K562 (cell line): ENCODE data around the gene MIEF2. TPM values are rescaled to one million over a fixed set of nuclear protein-coding genes. Genes with fewer than 3 reads are reported as not detected.

Source experiments
- ATAC-seq: fragments of 200-7000 bp; cut with Tn5 transposase; 3 replicates; pipeline ENCODE4 v1.9.1; 2020; ENCODE audit warnings: moderate library complexity
- BruUV-seq: library from RNA; stranded (reverse); fragments of 400-500 nt; replicated peaks from 2 replicates; lab custom pipeline; 2021; lab: Mats Ljungman, UMichigan
- CTCF ChIA-PET: fragments of 300-600 bp; formaldehyde crosslinking; extraction: SDS; loops from one replicate; lab custom pipeline; 2021; ENCODE audit warnings: low intra/inter-chr PET ratio; lab: Yijun Ruan, JAX
- POLR2A ChIA-PET: fragments of 300-600, 350-650 bp; sonication (Branson Sonifier 250); formaldehyde crosslinking; extraction: SDS; loops from one replicate; lab custom pipeline; 2021; ENCODE audit warnings: antibody characterized with exemption, inconsistent platforms; lab: Yijun Ruan, JAX
- DNase-seq, 4 experiments: peaks; one replicate each; pipeline versions ENCODE4 v3.0.0 to v3.0.0-alpha.2; 2011 to 2018; ENCODE audit warnings: low spot score in 3 of 4, mixed read lengths in 3 of 4; ENCODE audit errors: extremely low read depth in 1 of 4
- FAIRE-seq: peaks from 2 replicates; lab custom pipeline; 2011; peaks lifted over from hg19 to GRCh38; lab: Jason Lieb, UNC
- H2AFZ ChIP-seq: 2 replicates; pipeline ENCODE4 v1.6.0; 2011; ENCODE audit warnings: low read depth, low read length, control low read depth, inconsistent platforms
- H3K27ac ChIP-seq: fragments of 200-600 bp; 3 replicates; pipeline ENCODE4 v1.8.0; 2011; ENCODE audit warnings: low read depth, mild to moderate bottlenecking, control low read depth, inconsistent platforms, low read length, moderate library complexity, mixed read lengths; ENCODE audit errors: extremely low read depth
- H3K27me3 ChIP-seq, 2 experiments: fragments of 300-600 bp in 1 of 2; 2 replicates in 1 of 2; 3 replicates in 1 of 2; pipeline versions ENCODE4 v1.6.0 to v1.8.0; 2011; ENCODE audit warnings: inconsistent platforms in 2 of 2, low read length in 2 of 2, mild to moderate bottlenecking in 1 of 2, mixed read lengths in 1 of 2, moderate library complexity in 1 of 2; ENCODE audit not compliant: control insufficient read depth in 2 of 2, insufficient read depth in 2 of 2
- H3K36me3 ChIP-seq: fragments of 300-600 bp; 3 replicates; pipeline ENCODE4 v1.8.0; 2011; ENCODE audit warnings: mild to moderate bottlenecking, low read length, inconsistent platforms; ENCODE audit not compliant: control insufficient read depth, insufficient read depth
- H3K4me1 ChIP-seq, 2 experiments: fragments of 200-600 bp in 1 of 2; replicated peaks in 1 of 2; 2 replicates in 1 of 2; 3 replicates in 1 of 2; pipeline versions ENCODE4 v1.5.1 to v1.8.0; 2011; ENCODE audit warnings: inconsistent platforms in 2 of 2, low read length in 2 of 2, mild to moderate bottlenecking in 1 of 2, mixed read lengths in 1 of 2, moderate library complexity in 1 of 2; ENCODE audit not compliant: control insufficient read depth in 2 of 2, insufficient read depth in 2 of 2
- H3K4me2 ChIP-seq: 2 replicates; pipeline ENCODE4 v1.6.1; 2011; ENCODE audit warnings: low read length, control low read depth, inconsistent platforms, mixed read lengths; ENCODE audit not compliant: insufficient read depth
- H3K4me3 ChIP-seq: fragments of 200-600 bp; sonication (generic), shearing (Covaris generic); 2 replicates; pipeline ENCODE4 v1.5.1; 2016; ENCODE audit warnings: control low read depth, inconsistent platforms
- H3K79me2 ChIP-seq: fragments of 200-600 bp; 3 replicates; pipeline ENCODE4 v1.8.0; 2011; ENCODE audit warnings: low read length, inconsistent platforms; ENCODE audit not compliant: control insufficient read depth, insufficient read depth
- H3K9ac ChIP-seq, 2 experiments: 2 replicates each; pipeline versions ENCODE4 v1.6.0 to v1.6.1; 2011; ENCODE audit warnings: low read depth in 2 of 2, low read length in 2 of 2, control low read depth in 1 of 2, inconsistent platforms in 1 of 2, mild to moderate bottlenecking in 1 of 2, mixed read lengths in 1 of 2; ENCODE audit not compliant: insufficient read depth in 1 of 2
- H3K9me1 ChIP-seq: one replicate; pipeline ENCODE4 v1.6.0; 2011; ENCODE audit warnings: inconsistent platforms, mild to moderate bottlenecking, low read length, moderate library complexity; ENCODE audit not compliant: control insufficient read depth, insufficient read depth
- H3K9me3 ChIP-seq: replicated peaks from 2 replicates; pipeline ENCODE4 v1.5.1; 2011; ENCODE audit warnings: low read depth, low read length, inconsistent platforms; ENCODE audit not compliant: control insufficient read depth, insufficient read depth
- H4K20me1 ChIP-seq: replicated peaks from 2 replicates; pipeline ENCODE4 v1.6.1; 2011; ENCODE audit warnings: low read length, inconsistent platforms, mixed read lengths; ENCODE audit not compliant: control insufficient read depth, insufficient read depth
- ATF1 ChIP-seq, 2 experiments: fragments of 450-650 bp in 1 of 2; IDR thresholded peaks; 2 replicates each; pipeline ENCODE4 v1.6.1; 2016; ENCODE audit warnings: missing compliant biosample characterization in 1 of 2, missing genetic modification characterization in 1 of 2
- CREB3L1 ChIP-seq: fragments of 450-650 bp; IDR thresholded peaks from 2 replicates; pipeline ENCODE4 v1.6.1; 2014; ENCODE audit warnings: low read depth, mild to moderate bottlenecking, moderate library complexity, borderline replicate concordance
- CUX1 ChIP-seq: fragments of 200-800 bp; sonication (Bioruptor generic); IDR thresholded peaks from 2 replicates; pipeline ENCODE4 v1.6.1; 2016; ENCODE audit warnings: missing genetic modification characterization, missing compliant biosample characterization
- NR2F6 ChIP-seq: fragments of 450-650 bp; formaldehyde crosslinking; IDR thresholded peaks from 2 replicates; pipeline ENCODE4 v1.4.0; 2020; ENCODE audit warnings: mild to moderate bottlenecking
- RREB1 ChIP-seq: fragments of 250-450 bp; sonication (Bioruptor Pico); IDR thresholded peaks from 2 replicates; pipeline ENCODE4 v1.4.0; 2020
- TRIM25 ChIP-seq: fragments of 450-650 bp; IDR thresholded peaks from 2 replicates; pipeline ENCODE4 v1.7.0; 2016; ENCODE audit warnings: borderline replicate concordance
- ZBTB8A ChIP-seq: fragments of 450-650 bp; IDR thresholded peaks from 2 replicates; pipeline ENCODE4 v1.6.1; 2018; ENCODE audit warnings: mild to moderate bottlenecking, moderate library complexity; ENCODE audit not compliant: partially characterized antibody
- WGBS: fragments of 100-300 bp; shearing (Covaris generic); methylation state at CpG from one replicate; pipeline ENCODE4 v1.1.6; 2016; ENCODE audit warnings: low coverage, mixed read lengths; ENCODE audit not compliant: insufficient coverage; ENCODE audit errors: missing lambda C conversion rate; 5-methylcytosine and 5-hydroxymethylcytosine counted together
- in situ Hi-C: fragments of 300-500 bp; cut with MboI; formaldehyde crosslinking; loops from 4 replicates; pipeline ENCODE4 v1.15.0; 2018; ENCODE audit warnings: inconsistent platforms, mixed read lengths
- intact Hi-C: fragments of 100-400 bp; cut with micrococcal nuclease; formaldehyde crosslinking; loops from 2 replicates; pipeline ENCODE4 v1.14.2; 2022
- polyA plus RNA-seq, 8 experiments: library from polyadenylated mRNA; depleted of rRNA in 4 of 8; stranded (reverse) in 5 of 8; unstranded in 3 of 8; fragments of >200 nt; fragmentation: Nextera tagmentation in 2 of 8; fragmentation: Illumina TruSeq in 1 of 8; extraction: Ambion mirVana in 2 of 8; extraction: Trizol in 1 of 8; gene quantifications; 2 replicates each; pipeline versions ENCODE4 v1.2.1 to v1.2.3, GENCODE V29; 2011 to 2014; ENCODE audit warnings: inconsistent platforms in 1 of 8, missing spikeins in 1 of 8
- total RNA-seq, 7 experiments: library from RNA; depleted of rRNA in 6 of 7; stranded (reverse); fragments of >200 nt in 6 of 7; fragmentation: Illumina TruSeq in 2 of 7; extraction: Trizol in 2 of 7; gene quantifications; 2 replicates each; pipeline versions ENCODE4 v1.2.1 to v1.2.3, GENCODE V29; 2011 to 2021; ENCODE audit warnings: low replicate concordance in 1 of 7

The MIEF2 gene
- total and polyA plus RNA-seq, 9 of the 15 experiments (the other 6 are each of a cell fraction or from before 2014, with no cell fraction given): 0.10 to 8.2 (median 2.4) TPM

- Histone ChIP-seq H3K4me2 (peak overlapping the region; percentile 87), H3K36me3 (peaks cover 46% of the 10 kb centered on the region; the same call in 2 of the 3 replicates), H3K9ac (peak overlapping the region; percentile 80 to 99), H3K9me1 (peaks cover 3% of the 10 kb centered on the region), H3K4me1 (peaks cover 23 to 26% of the 10 kb centered on the region in 2 experiments), H3K27me3 (no peaks in the 10 kb centered on the region), H3K4me3 (peak overlapping the region; percentile 75), H4K20me1 (peaks cover 8% of the 10 kb centered on the region), H3K79me2 (peaks cover 77% of the 10 kb centered on the region), H3K27ac (peak overlapping the region; percentile 85), H2AFZ (peak overlapping the region; percentile 75), H3K9me3 (no peaks in the 10 kb centered on the region)
- BruUV-seq: TSS peak; percentile 68
- DNase-seq: no peak
- CTCF ChIA-PET: no interaction called here
- intact Hi-C loops: loop anchor here (5.0 kb wide), 1 partner anchor 68 kb away; no protein-coding TSS in a partner anchor
- POLR2A ChIA-PET: interaction anchor here (0.8 kb wide), 1 partner anchor 19 kb away, joined by 3 read pairs; no protein-coding TSS in a partner anchor
- ATAC-seq: no peak
- FAIRE-seq: no peak
- in situ Hi-C loops: no loop called here
- 3% methylated on average over 18 of the region's 18 CpGs for WGBS
- TF ChIP-seq ATF1 (CRISPR knock-in tag; IDR thresholded peaks at IDR 0.05): no peak
- TF ChIP-seq ATF1 (tag; IDR thresholded peaks at IDR 0.05): no peak
- no peak for TF ChIP-seq CUX1 (CRISPR knock-in tag)
- TF ChIP-seq CREB3L1: no peak
- no peak for TF ChIP-seq ZBTB8A
- no peak for TF ChIP-seq TRIM25
- TF ChIP-seq NR2F6 (CRISPR knock-in tag): no peak
- no peak for TF ChIP-seq RREB1 (CRISPR knock-in tag)
Observed at GRCh38 chr17:18315562-18315922, 55.1 kb downstream of the MIEF2 start.
